ENCODE data around the gene SLC34A3.
"Not testable (repeated sequence)": the region's sequence is repeated elsewhere in the genome, so short reads cannot be mapped to it uniquely, and the experiment has no call there.

The SLC34A3 gene

GRCh38 chr9:137241490-137242268 is 11.0 kb downstream of the SLC34A3 start:
- peak; percentile 77 for DNase-seq (ENCODE audit: low spot score)

- DNase-seq (ENCODE audit: low spot score) = no peak
Measured at GRCh38 chr9:137242269-137243203, 11.8 kb downstream of the SLC34A3 start.

GRCh38 chr9:137243266-137243625 is 12.5 kb downstream of the SLC34A3 start:
- not testable (repeated sequence) for DNase-seq (ENCODE audit: low spot score)

- DNase-seq (ENCODE audit: low spot score) = no peak
Measured at GRCh38 chr9:137243626-137244485, 13.2 kb downstream of the SLC34A3 start.

- DNase-seq (ENCODE audit: low spot score) = no peak
Measured at GRCh38 chr9:137244486-137245449, 14.1 kb downstream of the SLC34A3 start.

- no peak for DNase-seq (ENCODE audit: low spot score)
Measured at GRCh38 chr9:137245450-137246421, 15.0 kb downstream of the SLC34A3 start.

GRCh38 chr9:137247135-137247915 is 16.6 kb downstream of the SLC34A3 start:
- DNase-seq (ENCODE audit: low spot score) = no peak

- DNase-seq (ENCODE audit: low spot score) = no peak
Measured at GRCh38 chr9:137247916-137248175, 17.1 kb downstream of the SLC34A3 start.

GRCh38 chr9:137250329-137251193 is 19.9 kb downstream of the SLC34A3 start:
- DNase-seq (ENCODE audit: low spot score) = no peak

GRCh38 chr9:137251194-137251461 is 20.4 kb downstream of the SLC34A3 start, which contains the start of gene STPG3:
STPG3 (plus strand) TSS chr9:137251286; CDS start chr9:137251287, 1 bp downstream.
- DNase-seq (ENCODE audit: low spot score) = no peak

- DNase-seq (ENCODE audit: low spot score) = no peak
Measured at GRCh38 chr9:137251490-137252268, 21.0 kb downstream of the SLC34A3 start.

GRCh38 chr9:137252555-137253506 is 22.1 kb downstream of the SLC34A3 start:
- DNase-seq (ENCODE audit: low spot score) = no peak

GRCh38 chr9:137253717-137254623 is 23.3 kb downstream of the SLC34A3 start:
- DNase-seq (ENCODE audit: low spot score) = no peak

GRCh38 chr9:137254624-137255447 is 24.1 kb downstream of the SLC34A3 start, which contains the start of gene NELFB:
NELFB (plus strand) TSS chr9:137255327.
- DNase-seq (ENCODE audit: low spot score) = peak; percentile 95

All from CD4-positive, alpha-beta T cell treated with Interleukin-2 at 100 ng/mL for 4 hours (primary cell).